Measurements from ENCODE around the gene DUSP7. TPM values are rescaled to one million over a fixed set of nuclear protein-coding genes. Genes with fewer than 3 reads are reported as not detected.

DUSP7 gene
- total RNA-seq, 1 donor from 2014 or later = 24.9 TPM

- H3K27ac Mint-ChIP-seq (ENCODE audit: unreplicated experiment) = no peak overlapping the region
- H3K9me3 Mint-ChIP-seq (ENCODE audit: unreplicated experiment) = no peaks in the 10 kb centered on the region
- no peak for FAIRE-seq
- Histone ChIP-seq H3K27me3 (ENCODE audit: insufficient read depth, low read length) (no peaks in the 10 kb centered on the region), H3K79me2 (ENCODE audit: insufficient read depth, low read length) (no peaks in the 10 kb centered on the region), H2AFZ (ENCODE audit: low read depth, low read length) (no peak overlapping the region), H3K9ac (ENCODE audit: low read length) (no peak overlapping the region), H3K4me1 (ENCODE audit: insufficient read depth, low read length) (peaks cover 23% of the 10 kb centered on the region), H3K9me3 (ENCODE audit: insufficient read depth, low read depth, low read length) (no peaks in the 10 kb centered on the region), H3K36me3 (ENCODE audit: insufficient read depth, low read length) (no peaks in the 10 kb centered on the region), H3K4me3 (ENCODE audit: insufficient read depth, low read depth, low read length) (no peak overlapping the region), H3K27ac (ENCODE audit: low read depth, low read length) (no peak overlapping the region), H3K4me2 (ENCODE audit: low read length) (no peak overlapping the region), H4K20me1 (ENCODE audit: insufficient read depth, low read length) (no peaks in the 10 kb centered on the region)
- TF ChIP-seq CTCF (IDR thresholded peaks at IDR 0.05; ENCODE audit: insufficient read depth, low read depth, low read length) = no peak
- no peak for TF ChIP-seq EZH2 (IDR thresholded peaks at IDR 0.05; ENCODE audit: insufficient read depth, low read length)
- H3K27me3 Mint-ChIP-seq (ENCODE audit: low read depth, unreplicated experiment) = peaks cover 2% of the 10 kb centered on the region
- H3K36me3 Mint-ChIP-seq (ENCODE audit: low read depth, unreplicated experiment) = no peaks in the 10 kb centered on the region
- H3K4me3 Mint-ChIP-seq (ENCODE audit: unreplicated experiment) = no peak overlapping the region
- peaks cover 18% of the 10 kb centered on the region for H3K4me1 Mint-ChIP-seq (ENCODE audit: low read depth, unreplicated experiment)
- no peak for DNase-seq (ENCODE audit: low read depth)
These were observed 39.8 kb upstream of the DUSP7 start for GRCh38 chr3:52095990-52096775.

- no peak overlapping the region for H3K4me3 ChIP-seq (ENCODE audit: insufficient read depth, low read depth, low read length)
- Mint-ChIP-seq H3K4me1 (ENCODE audit: low read depth, unreplicated experiment) (peaks cover 30% of the 10 kb centered on the region), H3K27ac (ENCODE audit: unreplicated experiment) (no peak overlapping the region), H3K4me3 (ENCODE audit: unreplicated experiment) (no peak overlapping the region), H3K36me3 (ENCODE audit: low read depth, unreplicated experiment) (no peaks in the 10 kb centered on the region), H3K9me3 (ENCODE audit: unreplicated experiment) (no peaks in the 10 kb centered on the region), H3K27me3 (ENCODE audit: low read depth, unreplicated experiment) (peaks cover 2% of the 10 kb centered on the region)
- H3K9ac ChIP-seq (ENCODE audit: low read length) = no peak overlapping the region
- no peaks in the 10 kb centered on the region for H3K36me3 ChIP-seq (ENCODE audit: insufficient read depth, low read length)
- no peaks in the 10 kb centered on the region for H3K79me2 ChIP-seq (ENCODE audit: insufficient read depth, low read length)
- no peaks in the 10 kb centered on the region for H3K9me3 ChIP-seq (ENCODE audit: insufficient read depth, low read depth, low read length)
- peaks cover 36% of the 10 kb centered on the region for H3K4me1 ChIP-seq (ENCODE audit: insufficient read depth, low read length)
- H3K27ac ChIP-seq (ENCODE audit: low read depth, low read length) = no peak overlapping the region
- no peak overlapping the region for H2AFZ ChIP-seq (ENCODE audit: low read depth, low read length)
- TF ChIP-seq CTCF (IDR thresholded peaks at IDR 0.05; ENCODE audit: insufficient read depth, low read depth, low read length) (no peak), EZH2 (IDR thresholded peaks at IDR 0.05; ENCODE audit: insufficient read depth, low read length) (no peak)
- DNase-seq (ENCODE audit: low read depth) (no peak), FAIRE-seq (no peak)
- H4K20me1 ChIP-seq (ENCODE audit: insufficient read depth, low read length) = no peaks in the 10 kb centered on the region
- H3K27me3 ChIP-seq (ENCODE audit: insufficient read depth, low read length) = no peaks in the 10 kb centered on the region
- H3K4me2 ChIP-seq (ENCODE audit: low read length) = no peak overlapping the region
These were observed 38.5 kb upstream of the DUSP7 start for GRCh38 chr3:52094571-52095485.
